ENCODE data around the gene NELL1. TPM values are rescaled to one million over a fixed set of nuclear protein-coding genes. Genes with fewer than 3 reads are reported as not detected.

Gene NELL1
- total and polyA plus RNA-seq, 8 donors: 0.24 to 1.8 (median 0.71) TPM; not detected in 2

DNA sequence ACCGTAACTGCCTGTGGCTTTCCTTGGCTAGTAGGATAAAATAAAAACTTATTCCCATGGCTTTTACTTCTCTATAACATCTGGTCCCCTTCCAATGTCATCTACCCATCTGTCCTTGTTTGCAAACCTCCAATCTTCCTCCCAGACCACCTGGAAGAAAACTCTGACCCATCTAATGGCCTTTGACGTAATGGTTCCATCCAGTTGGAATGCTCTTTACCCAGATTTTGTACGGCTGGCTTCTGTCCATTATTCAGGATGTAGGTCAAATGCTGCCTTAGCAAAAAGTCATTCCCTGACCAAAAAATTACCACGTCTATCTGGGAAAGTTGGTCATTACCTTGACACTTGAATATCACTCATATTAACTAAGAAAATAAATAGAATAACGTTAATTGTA, 945.6 kb downstream of the NELL1 start:
- H3K36me3 ChIP-seq: no peaks in the 10 kb centered on the region
- H3K4me3 ChIP-seq: no peak overlapping the region
- ATAC-seq (no peak), DNase-seq (no peak)
- H3K27ac ChIP-seq: no peak overlapping the region
- no peaks in the 10 kb centered on the region for H3K4me1 ChIP-seq
- no peaks in the 10 kb centered on the region for H3K27me3 ChIP-seq
- intact Hi-C loops (cut with DNase I): no loop called here
- TF ChIP-seq, protein P1, sequence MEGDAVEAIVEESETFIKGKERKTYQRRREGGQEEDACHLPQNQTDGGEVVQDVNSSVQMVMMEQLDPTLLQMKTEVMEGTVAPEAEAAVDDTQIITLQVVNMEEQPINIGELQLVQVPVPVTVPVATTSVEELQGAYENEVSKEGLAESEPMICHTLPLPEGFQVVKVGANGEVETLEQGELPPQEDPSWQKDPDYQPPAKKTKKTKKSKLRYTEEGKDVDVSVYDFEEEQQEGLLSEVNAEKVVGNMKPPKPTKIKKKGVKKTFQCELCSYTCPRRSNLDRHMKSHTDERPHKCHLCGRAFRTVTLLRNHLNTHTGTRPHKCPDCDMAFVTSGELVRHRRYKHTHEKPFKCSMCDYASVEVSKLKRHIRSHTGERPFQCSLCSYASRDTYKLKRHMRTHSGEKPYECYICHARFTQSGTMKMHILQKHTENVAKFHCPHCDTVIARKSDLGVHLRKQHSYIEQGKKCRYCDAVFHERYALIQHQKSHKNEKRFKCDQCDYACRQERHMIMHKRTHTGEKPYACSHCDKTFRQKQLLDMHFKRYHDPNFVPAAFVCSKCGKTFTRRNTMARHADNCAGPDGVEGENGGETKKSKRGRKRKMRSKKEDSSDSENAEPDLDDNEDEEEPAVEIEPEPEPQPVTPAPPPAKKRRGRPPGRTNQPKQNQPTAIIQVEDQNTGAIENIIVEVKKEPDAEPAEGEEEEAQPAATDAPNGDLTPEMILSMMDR (IDR thresholded peaks at IDR 0.05): no peak
- H3K9me3 ChIP-seq: no peaks in the 10 kb centered on the region

DNA sequence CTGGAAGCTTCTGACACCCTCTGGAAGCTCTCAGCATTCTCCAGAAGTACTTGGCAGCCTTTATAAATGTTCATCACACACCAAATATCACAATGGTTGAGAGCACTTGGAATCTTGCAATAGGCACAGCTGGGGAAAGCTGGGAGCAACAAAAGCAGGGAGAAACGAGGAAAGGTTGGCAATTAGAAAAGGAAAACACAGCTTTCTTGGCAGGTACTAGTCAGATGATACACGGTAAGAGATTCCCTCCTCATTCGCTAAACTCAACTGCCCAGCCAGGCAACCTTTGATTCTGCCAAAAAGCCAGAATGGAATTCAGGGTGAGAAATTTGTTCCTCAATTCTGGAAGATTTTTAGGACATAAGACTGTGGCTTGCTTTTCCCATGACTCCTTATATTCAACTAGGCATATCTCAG, 946.6 kb downstream of the NELL1 start:
- no peaks in the 10 kb centered on the region for H3K4me1 ChIP-seq
- no peaks in the 10 kb centered on the region for H3K27me3 ChIP-seq
- no peak overlapping the region for H3K4me3 ChIP-seq
- no peaks in the 10 kb centered on the region for H3K36me3 ChIP-seq
- H3K27ac ChIP-seq: no peak overlapping the region
- DNase-seq (no peak), ATAC-seq (no peak)
- intact Hi-C loops (cut with DNase I): no loop called here
- H3K9me3 ChIP-seq: no peaks in the 10 kb centered on the region
- TF ChIP-seq, protein P1 (IDR thresholded peaks at IDR 0.05): no peak

DNA sequence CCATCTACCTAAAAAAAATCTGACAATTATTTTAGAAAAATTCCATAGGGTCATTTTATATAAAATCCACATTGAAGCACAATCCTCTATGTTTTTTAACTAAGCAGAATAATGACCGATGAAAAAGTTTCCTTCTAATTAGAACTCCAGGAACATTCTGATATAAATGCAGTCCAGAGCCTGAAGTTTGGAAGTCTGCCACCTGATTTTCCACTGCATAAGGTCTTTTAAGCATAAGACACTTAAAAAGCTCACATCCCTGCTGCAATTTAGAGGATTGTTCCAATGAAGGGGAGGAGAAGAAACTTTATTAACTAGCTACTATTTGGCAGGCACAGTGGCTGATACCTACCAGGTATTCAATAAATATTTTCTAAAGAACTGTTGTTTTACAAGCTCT, 953.2 kb downstream of the NELL1 start:
- Histone ChIP-seq H3K27me3 (no peaks in the 10 kb centered on the region), H3K36me3 (no peaks in the 10 kb centered on the region), H3K9me3 (no peaks in the 10 kb centered on the region), H3K4me3 (no peak overlapping the region), H3K4me1 (no peaks in the 10 kb centered on the region), H3K27ac (no peak overlapping the region)
- intact Hi-C loops (cut with DNase I): no loop called here
- TF ChIP-seq, protein P1 (IDR thresholded peaks at IDR 0.05): no peak
- DNase-seq (no peak), ATAC-seq (no peak)

DNA sequence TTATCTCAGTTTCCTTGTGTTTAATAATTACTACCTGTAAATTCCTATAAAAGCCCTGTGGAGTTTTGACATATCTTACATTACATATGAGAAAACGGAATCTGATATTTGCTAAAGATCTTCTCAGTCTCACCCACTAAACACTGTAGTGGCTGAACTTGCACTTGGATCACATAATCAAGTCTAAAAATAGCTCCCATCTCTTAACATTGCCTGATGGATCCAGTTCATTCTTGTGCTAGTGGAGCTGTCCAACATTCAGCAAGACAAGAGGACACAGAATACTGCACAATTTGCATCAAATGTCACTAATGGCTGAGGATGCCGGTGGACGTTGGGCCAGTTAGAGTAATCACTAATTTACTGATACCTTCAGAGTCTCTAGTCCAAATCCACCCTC, 953.6 kb downstream of the NELL1 start:
- H3K36me3 ChIP-seq: no peaks in the 10 kb centered on the region
- H3K27me3 ChIP-seq: no peaks in the 10 kb centered on the region
- ATAC-seq (no peak), DNase-seq (peak in 1 of 4 donors; percentile 2)
- no peak overlapping the region for H3K4me3 ChIP-seq
- intact Hi-C loops (cut with DNase I): no loop called here
- H3K27ac ChIP-seq: no peak overlapping the region
- H3K4me1 ChIP-seq: no peaks in the 10 kb centered on the region
- no peaks in the 10 kb centered on the region for H3K9me3 ChIP-seq
- TF ChIP-seq, protein P1 (IDR thresholded peaks at IDR 0.05): no peak

Other genes with a start within 250 kb of the NELL1 start
- gene SLC6A5, start 70.0 kb upstream of the NELL1 start, total RNA-seq: not detected
- not detected for gene SLC6A5, start 70.0 kb upstream of the NELL1 start, polyA plus RNA-seq (ENCODE audit: insufficient read length in 6 of 6)